ENCODE measurements around the gene DHCR7. TPM values are rescaled to one million over a fixed set of nuclear protein-coding genes. Genes with fewer than 3 reads are reported as not detected.

Gene DHCR7
- total RNA-seq, 1 donor from 2014 or later: 208 TPM

DNA sequence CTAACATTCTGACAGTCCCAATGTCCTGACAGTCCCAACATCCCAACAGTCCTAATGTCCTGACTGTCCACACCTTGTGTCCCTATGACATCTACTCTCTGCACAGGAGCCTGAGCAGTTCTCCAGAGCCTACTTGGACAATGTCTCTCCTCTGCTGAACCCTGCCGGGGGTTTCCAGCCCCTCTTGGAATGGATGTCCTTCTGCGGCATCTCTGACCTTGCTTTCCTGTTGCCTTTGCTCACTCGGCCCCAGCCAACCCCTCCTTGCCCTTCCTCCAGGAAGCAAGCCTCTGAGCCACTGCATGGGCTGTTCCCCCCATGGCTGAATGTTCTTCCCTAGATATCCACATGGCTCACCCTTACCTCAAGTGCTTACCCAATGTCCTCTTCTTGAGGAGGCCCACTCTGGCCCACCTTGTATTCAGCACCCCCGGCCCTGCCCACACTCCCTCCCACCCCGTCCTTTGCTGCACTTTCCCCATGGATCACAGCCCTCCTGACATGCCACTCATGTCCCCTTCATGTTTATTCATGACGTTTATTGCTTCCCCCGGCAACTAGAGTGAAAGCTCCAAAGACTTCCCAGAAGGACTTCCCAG, 59.5 kb downstream of the DHCR7 start:
- Mint-ChIP-seq H3K27me3 (ENCODE audit: low read depth) (peaks cover 62% of the 10 kb centered on the region), H3K4me3 (no peak overlapping the region), H3K36me3 (ENCODE audit: low read depth) (no peaks in the 10 kb centered on the region), H3K4me1 (no peaks in the 10 kb centered on the region), H3K9me3 (peaks cover 8% of the 10 kb centered on the region), H3K27ac (ENCODE audit: unreplicated experiment) (peak overlapping the region; percentile 58)
- TF ChIP-seq, protein P1, sequence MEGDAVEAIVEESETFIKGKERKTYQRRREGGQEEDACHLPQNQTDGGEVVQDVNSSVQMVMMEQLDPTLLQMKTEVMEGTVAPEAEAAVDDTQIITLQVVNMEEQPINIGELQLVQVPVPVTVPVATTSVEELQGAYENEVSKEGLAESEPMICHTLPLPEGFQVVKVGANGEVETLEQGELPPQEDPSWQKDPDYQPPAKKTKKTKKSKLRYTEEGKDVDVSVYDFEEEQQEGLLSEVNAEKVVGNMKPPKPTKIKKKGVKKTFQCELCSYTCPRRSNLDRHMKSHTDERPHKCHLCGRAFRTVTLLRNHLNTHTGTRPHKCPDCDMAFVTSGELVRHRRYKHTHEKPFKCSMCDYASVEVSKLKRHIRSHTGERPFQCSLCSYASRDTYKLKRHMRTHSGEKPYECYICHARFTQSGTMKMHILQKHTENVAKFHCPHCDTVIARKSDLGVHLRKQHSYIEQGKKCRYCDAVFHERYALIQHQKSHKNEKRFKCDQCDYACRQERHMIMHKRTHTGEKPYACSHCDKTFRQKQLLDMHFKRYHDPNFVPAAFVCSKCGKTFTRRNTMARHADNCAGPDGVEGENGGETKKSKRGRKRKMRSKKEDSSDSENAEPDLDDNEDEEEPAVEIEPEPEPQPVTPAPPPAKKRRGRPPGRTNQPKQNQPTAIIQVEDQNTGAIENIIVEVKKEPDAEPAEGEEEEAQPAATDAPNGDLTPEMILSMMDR (conservative IDR thresholded peaks at IDR 0.05): no peak
- no peak for DNase-seq (ENCODE audit: low read depth, low spot score)

- Mint-ChIP-seq H3K4me1 (no peaks in the 10 kb centered on the region), H3K27ac (ENCODE audit: unreplicated experiment) (peak overlapping the region; percentile 58), H3K27me3 (ENCODE audit: low read depth) (peaks cover 57% of the 10 kb centered on the region), H3K36me3 (ENCODE audit: low read depth) (no peaks in the 10 kb centered on the region), H3K4me3 (no peak overlapping the region), H3K9me3 (peaks cover 5% of the 10 kb centered on the region)
- TF ChIP-seq, protein P1 (conservative IDR thresholded peaks at IDR 0.05): no peak
- no peak for DNase-seq (ENCODE audit: low read depth, low spot score)
Observed at GRCh38 chr11:71387784-71388636, 60.2 kb downstream of the DHCR7 start.

- Mint-ChIP-seq H3K27me3 (ENCODE audit: low read depth) (peaks cover 52% of the 10 kb centered on the region), H3K27ac (ENCODE audit: unreplicated experiment) (no peak overlapping the region), H3K4me3 (no peak overlapping the region), H3K36me3 (ENCODE audit: low read depth) (no peaks in the 10 kb centered on the region), H3K9me3 (peaks cover 5% of the 10 kb centered on the region), H3K4me1 (no peaks in the 10 kb centered on the region)
- no peak for DNase-seq (ENCODE audit: low read depth, low spot score)
- TF ChIP-seq, protein P1 (conservative IDR thresholded peaks at IDR 0.05): no peak
Observed at GRCh38 chr11:71387200-71387599, 61.0 kb downstream of the DHCR7 start.

GRCh38 chr11:71386202-71386601, 62.0 kb downstream of the DHCR7 start:
- Mint-ChIP-seq H3K9me3 (peaks cover 5% of the 10 kb centered on the region), H3K4me1 (no peaks in the 10 kb centered on the region), H3K4me3 (no peak overlapping the region), H3K27ac (ENCODE audit: unreplicated experiment) (no peak overlapping the region), H3K36me3 (ENCODE audit: low read depth) (no peaks in the 10 kb centered on the region), H3K27me3 (ENCODE audit: low read depth) (peaks cover 47% of the 10 kb centered on the region)
- TF ChIP-seq, protein P1 (conservative IDR thresholded peaks at IDR 0.05): no peak
- no peak for DNase-seq (ENCODE audit: low read depth, low spot score)

GRCh38 chr11:71385091-71385490, 63.1 kb downstream of the DHCR7 start:
- Mint-ChIP-seq H3K36me3 (ENCODE audit: low read depth) (no peaks in the 10 kb centered on the region), H3K9me3 (peaks cover 5% of the 10 kb centered on the region), H3K4me3 (no peak overlapping the region)

More at GRCh38 chr11:71385091-71385490, 63.1 kb downstream of the DHCR7 start:
- Mint-ChIP-seq H3K27me3 (ENCODE audit: low read depth) (peaks cover 35% of the 10 kb centered on the region), H3K4me1 (no peaks in the 10 kb centered on the region), H3K27ac (ENCODE audit: unreplicated experiment) (no peak overlapping the region)
- TF ChIP-seq, protein P1 (conservative IDR thresholded peaks at IDR 0.05): no peak
- DNase-seq (ENCODE audit: low read depth, low spot score): no peak
